Choroid plexus epithelial cell (primary cell): Measurements from ENCODE around the gene USP32.
A peak's percentile ranks its signal among the peaks of the same experiment; 100 is the strongest.

Source experiments
- DNase-seq: peaks from one replicate; pipeline ENCODE4 v3.0.0-alpha.2; 2010; ENCODE audit warnings: low read depth
- H3K4me3 ChIP-seq: 2 replicates; pipeline ENCODE4 v1.5.1; 2011; ENCODE audit warnings: low read depth, mild to moderate bottlenecking, control low read depth, low read length, moderate library complexity
- TF ChIP-seq, protein P1 (sequence below): conservative IDR thresholded peaks from 2 replicates; pipeline ENCODE4 v1.5.1; 2011; ENCODE audit warnings: low read depth, mild to moderate bottlenecking, control low read depth, inconsistent platforms, low read length, moderate library complexity

USP32 gene

DNA sequence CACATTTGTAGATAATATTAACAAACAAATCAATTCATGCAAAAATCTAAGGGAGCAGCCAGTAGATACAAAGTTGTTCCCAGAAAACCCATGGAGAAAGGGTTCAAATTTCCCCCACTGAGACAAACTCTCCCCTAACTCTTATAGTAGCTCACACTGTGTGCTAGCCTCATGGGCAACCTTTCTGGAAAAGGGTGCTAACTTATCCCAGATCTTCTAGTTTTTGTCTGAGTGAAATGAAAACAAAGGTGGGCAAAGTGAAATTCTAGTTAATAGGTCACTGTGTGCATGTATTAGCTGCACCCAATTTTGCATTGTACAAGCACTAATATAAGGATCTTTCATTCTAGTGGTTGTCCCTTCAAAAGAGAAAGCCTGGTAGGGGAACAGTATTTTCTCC lies 9.9 kb upstream of the USP32 start:
- no peak for DNase-seq
- H3K4me3 ChIP-seq, result no peak overlapping the region
- TF ChIP-seq, protein P1, sequence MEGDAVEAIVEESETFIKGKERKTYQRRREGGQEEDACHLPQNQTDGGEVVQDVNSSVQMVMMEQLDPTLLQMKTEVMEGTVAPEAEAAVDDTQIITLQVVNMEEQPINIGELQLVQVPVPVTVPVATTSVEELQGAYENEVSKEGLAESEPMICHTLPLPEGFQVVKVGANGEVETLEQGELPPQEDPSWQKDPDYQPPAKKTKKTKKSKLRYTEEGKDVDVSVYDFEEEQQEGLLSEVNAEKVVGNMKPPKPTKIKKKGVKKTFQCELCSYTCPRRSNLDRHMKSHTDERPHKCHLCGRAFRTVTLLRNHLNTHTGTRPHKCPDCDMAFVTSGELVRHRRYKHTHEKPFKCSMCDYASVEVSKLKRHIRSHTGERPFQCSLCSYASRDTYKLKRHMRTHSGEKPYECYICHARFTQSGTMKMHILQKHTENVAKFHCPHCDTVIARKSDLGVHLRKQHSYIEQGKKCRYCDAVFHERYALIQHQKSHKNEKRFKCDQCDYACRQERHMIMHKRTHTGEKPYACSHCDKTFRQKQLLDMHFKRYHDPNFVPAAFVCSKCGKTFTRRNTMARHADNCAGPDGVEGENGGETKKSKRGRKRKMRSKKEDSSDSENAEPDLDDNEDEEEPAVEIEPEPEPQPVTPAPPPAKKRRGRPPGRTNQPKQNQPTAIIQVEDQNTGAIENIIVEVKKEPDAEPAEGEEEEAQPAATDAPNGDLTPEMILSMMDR, result no peak

DNA sequence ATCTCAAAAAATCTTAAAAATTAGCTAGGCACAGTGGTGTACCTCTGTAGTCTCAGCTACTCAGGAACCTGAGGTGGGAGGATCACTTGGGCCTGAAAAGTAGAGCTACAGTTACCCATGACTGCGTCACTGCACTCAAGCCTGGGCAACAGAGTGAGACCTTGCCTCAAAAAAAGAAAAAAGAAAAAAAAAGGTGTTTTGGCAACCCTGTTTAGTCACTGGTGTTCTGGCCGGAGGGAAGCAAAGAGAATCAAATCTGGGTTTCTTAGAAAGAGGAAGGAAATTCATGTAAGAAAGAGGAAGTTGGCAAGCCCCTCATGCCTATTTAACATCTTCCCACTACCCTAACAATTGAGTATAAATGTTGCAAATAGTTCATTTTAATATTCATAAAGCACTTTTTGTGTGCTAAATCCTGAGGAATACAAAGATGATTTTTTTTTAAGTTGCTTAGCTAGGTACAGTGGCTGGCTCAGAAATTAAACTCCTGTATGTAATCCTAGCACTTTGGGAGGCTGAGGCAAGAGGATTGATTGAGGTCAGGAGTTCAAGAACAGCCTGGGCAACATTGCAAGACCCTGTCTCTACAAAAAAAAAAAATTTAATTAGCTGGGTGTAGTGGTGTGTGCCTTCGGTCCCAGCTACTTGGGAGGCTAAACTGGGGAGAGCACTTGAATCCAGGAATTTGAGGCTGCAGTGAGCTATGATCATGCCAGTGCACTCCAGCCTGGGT lies 6.5 kb upstream of the USP32 start:
- H3K4me3 ChIP-seq, result no peak overlapping the region
- no peak for DNase-seq
- TF ChIP-seq, protein P1, result no peak

DNA sequence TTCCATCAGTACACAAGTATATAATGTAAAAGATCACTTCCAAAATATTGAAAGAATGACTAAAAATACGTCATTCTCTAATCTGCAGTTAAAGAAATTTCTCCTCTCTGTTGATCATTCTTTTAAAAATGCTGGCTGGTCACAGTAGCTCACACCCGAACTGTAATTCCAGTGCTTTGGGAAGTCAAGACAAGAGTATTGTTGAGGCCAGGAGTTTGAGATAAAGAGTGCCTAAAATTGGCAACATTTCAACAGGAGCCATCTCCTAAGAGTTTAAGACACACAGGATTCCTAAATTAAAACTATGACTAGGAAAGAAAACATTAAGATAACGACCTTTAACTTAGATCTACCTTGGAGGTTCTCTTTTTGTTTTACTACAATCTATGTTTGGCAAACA lies 4.5 kb upstream of the USP32 start:
- no peak overlapping the region for H3K4me3 ChIP-seq
- DNase-seq, result no peak
- TF ChIP-seq, protein P1, result no peak

DNA sequence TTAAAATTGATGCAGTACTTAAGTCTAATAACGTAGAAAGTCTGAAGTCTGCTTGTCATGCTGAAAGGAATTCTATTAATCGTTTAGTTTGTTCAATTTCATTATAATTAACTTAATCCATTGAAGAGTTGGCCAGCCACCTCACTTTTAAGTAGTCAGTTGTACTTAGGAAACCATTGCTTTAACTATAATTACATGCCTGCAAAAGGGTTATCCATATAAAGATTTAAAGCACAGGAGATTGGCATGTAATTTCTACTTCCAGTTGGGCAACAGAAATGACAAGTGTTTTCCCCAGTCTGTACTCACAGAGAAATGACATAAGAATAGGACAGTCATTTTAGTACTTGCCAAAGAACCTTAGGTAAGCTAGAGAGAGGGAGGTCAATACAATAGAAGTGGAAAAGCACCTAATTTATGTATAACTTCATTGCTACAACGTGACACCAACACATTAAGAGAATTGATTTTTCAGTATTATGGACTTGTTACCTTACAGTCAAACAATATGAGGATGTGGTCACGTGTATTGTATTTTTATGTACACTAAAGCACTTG lies 3.7 kb upstream of the USP32 start:
- H3K4me3 ChIP-seq, result no peak overlapping the region
- no peak for DNase-seq
- TF ChIP-seq, protein P1, result no peak

DNA sequence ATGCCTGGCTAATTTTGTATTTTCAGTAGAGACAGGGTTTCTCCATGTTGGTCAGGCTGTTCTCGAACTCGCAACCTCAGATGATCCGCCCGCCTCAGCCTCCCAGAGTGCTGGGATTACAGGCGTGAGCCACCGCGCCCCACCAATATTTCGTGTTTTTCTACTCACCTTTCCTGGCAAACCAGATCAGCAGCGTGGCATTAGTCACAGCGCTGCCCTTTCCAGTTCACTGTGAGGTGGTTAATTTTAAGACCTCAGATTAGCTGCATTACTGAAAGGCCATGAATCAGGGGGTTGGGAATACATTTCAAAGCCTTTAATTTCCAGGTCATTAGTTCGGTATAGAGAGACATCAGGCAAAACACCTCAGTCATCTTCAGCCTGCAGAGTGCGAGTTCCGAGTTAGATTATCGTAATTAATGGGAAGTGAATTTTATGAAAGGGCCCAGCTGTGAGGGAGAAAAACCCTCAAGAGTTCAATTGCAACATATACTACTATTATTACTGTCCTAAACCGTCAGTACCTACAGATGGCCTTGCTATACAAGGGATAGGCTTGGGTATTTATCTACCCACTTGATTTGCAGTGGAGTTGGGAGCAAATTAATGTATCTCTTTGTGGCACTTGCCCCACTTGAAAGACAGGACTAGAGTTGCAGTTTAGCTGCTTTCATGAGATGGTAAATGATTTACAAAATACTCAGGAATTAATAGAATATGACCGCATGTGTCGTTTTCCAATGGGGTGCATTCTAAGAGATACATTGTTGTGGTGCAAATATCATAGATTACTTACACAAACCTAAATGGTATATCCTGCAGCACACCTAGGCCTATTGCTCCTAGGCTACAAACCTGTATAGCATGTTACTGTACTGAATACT lies 2.1 kb upstream of the USP32 start:
- H3K4me3 ChIP-seq, result no peak overlapping the region
- TF ChIP-seq, protein P1, result no peak
- no peak for DNase-seq

DNA sequence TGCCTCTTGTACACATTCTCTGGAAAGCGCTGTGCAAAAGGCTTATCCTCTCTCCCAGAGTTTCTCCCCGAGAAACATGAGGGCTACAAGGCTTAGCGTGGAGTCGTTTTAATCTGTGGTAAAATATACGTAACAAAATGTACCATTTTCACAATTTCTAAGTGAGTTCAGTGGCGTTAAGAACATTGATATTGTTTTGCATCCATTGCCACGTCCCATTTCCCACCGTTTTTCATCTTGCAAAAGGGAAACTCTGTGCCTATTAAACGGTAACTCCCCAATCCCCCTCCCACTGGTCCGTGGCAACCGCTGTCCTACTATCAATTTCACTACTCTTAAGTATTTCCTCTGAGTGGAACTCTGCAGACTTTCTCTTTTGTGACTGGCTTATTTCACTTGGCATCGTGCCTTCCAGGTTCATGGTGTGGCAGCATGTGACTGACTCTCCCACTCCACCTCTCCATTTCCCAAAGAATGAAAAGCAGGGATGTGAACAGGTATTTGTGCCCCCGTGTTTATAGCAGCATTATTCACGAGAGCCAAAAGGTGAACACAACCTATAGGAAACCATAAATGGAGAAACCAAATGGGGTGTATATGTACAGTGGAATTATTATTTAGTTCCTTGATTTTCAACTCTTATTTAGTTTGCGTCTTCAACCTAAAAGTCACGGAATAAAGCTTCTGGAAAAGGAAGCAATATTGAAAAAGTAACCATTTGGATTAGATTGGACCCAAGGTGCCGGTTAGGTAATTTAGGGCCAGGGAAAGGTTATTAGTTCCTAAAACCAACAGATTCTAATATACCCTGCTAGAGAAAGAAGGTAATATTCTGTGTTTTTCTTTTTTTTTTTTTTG lies 1.1 kb upstream of the USP32 start:
- H3K4me3 ChIP-seq, result peak overlapping the region; percentile 93
- TF ChIP-seq, protein P1, result no peak
- DNase-seq, result peak; percentile 86
